Activated B cell treated with CpG ODN at 0.5 μM for 24 hours (primary cell): ENCODE data around the gene RAB11FIP4. TPM values are rescaled to one million over a fixed set of nuclear protein-coding genes. Genes with fewer than 3 reads are reported as not detected.
A peak's percentile ranks its signal among the peaks of the same experiment; 100 is the strongest.

Experiments used
- ATAC-seq: fragments of 200-7000 bp; cut with Tn5 transposase; one replicate; pipeline ENCODE4 v1.10.0; 2021; ENCODE audit warnings: low read depth, mild to moderate bottlenecking, moderate library complexity
- CTCF ChIA-PET: fragments of 350-600 bp; sonication (Branson Sonifier 250); formaldehyde crosslinking; loops from one replicate; lab custom pipeline; 2021; ENCODE audit warnings: antibody characterized with exemption; lab: Charles Lee
- POLR2A ChIA-PET: fragments of 350-600 bp; sonication (Branson Sonifier 250); formaldehyde crosslinking; loops from one replicate; lab custom pipeline; 2021; ENCODE audit warnings: antibody characterized with exemption; lab: Charles Lee
- DNase-seq: peaks from one replicate; pipeline ENCODE4 v3.0.0; 2022
- H3K27ac Mint-ChIP-seq: one replicate; pipeline ENCODE4 v1.8.0; 2020; ENCODE audit warnings: mixed read lengths
- H3K27me3 Mint-ChIP-seq: one replicate; pipeline ENCODE4 v1.8.0; 2021; ENCODE audit warnings: mixed read lengths
- H3K36me3 Mint-ChIP-seq: one replicate; pipeline ENCODE4 v1.8.0; 2021; ENCODE audit warnings: low read depth, mixed read lengths
- H3K4me1 Mint-ChIP-seq: one replicate; pipeline ENCODE4 v1.8.0; 2021; ENCODE audit warnings: mixed read lengths
- H3K4me3 Mint-ChIP-seq: one replicate; pipeline ENCODE4 v1.8.0; 2020; ENCODE audit warnings: mild to moderate bottlenecking, mixed read lengths
- H3K9me3 Mint-ChIP-seq: one replicate; pipeline ENCODE4 v1.8.0; 2020; ENCODE audit warnings: mixed read lengths
- intact Hi-C: fragments of 100-400 bp; cut with micrococcal nuclease; formaldehyde crosslinking; loops from one replicate; pipeline ENCODE4 v1.15.1; 2024
- total RNA-seq: library from RNA; stranded (reverse); gene quantifications from 2 replicates; pipeline ENCODE4 v1.2.3, GENCODE V29; 2022
- TF ChIP-seq, protein P1 (sequence below): fragments of 200-600 bp; IDR thresholded peaks from one replicate; pipeline ENCODE4 v1.8.0; 2022; ENCODE audit warnings: antibody characterized with exemption, mild to moderate bottlenecking

RAB11FIP4 gene
- total RNA-seq, 1 donor from 2014 or later, result 43.2 TPM

GRCh38 chr17:31492206-31492605 lies 100.7 kb downstream of the RAB11FIP4 start:
- Mint-ChIP-seq H3K4me3 (peak overlapping the region; percentile 71), H3K9me3 (no peaks in the 10 kb centered on the region), H3K4me1 (peaks cover 88% of the 10 kb centered on the region), H3K27me3 (no peaks in the 10 kb centered on the region), H3K36me3 (no peaks in the 10 kb centered on the region), H3K27ac (peak overlapping the region; percentile 97)
- TF ChIP-seq, protein P1, sequence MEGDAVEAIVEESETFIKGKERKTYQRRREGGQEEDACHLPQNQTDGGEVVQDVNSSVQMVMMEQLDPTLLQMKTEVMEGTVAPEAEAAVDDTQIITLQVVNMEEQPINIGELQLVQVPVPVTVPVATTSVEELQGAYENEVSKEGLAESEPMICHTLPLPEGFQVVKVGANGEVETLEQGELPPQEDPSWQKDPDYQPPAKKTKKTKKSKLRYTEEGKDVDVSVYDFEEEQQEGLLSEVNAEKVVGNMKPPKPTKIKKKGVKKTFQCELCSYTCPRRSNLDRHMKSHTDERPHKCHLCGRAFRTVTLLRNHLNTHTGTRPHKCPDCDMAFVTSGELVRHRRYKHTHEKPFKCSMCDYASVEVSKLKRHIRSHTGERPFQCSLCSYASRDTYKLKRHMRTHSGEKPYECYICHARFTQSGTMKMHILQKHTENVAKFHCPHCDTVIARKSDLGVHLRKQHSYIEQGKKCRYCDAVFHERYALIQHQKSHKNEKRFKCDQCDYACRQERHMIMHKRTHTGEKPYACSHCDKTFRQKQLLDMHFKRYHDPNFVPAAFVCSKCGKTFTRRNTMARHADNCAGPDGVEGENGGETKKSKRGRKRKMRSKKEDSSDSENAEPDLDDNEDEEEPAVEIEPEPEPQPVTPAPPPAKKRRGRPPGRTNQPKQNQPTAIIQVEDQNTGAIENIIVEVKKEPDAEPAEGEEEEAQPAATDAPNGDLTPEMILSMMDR, result no peak
- DNase-seq, result no peak
- CTCF ChIA-PET, result interaction anchor here (1.4 to 4.8 kb wide), 3 partner anchors 14 to 34 kb away, joined by 4 to 31 read pairs (median 10); no protein-coding TSS in a partner anchor
- intact Hi-C loops, result loop anchor here (5.0 kb wide), 2 partner anchors 410 to 670 kb away; partner anchors contain the start of genes CRLF3 and UTP6
- no peak for ATAC-seq
- POLR2A ChIA-PET, result interaction anchor here (0.6 to 10.1 kb wide), 8 partner anchors 14 to 586 kb away, joined by 3 to 207 read pairs (median 7); partner anchors contain the start of gene TEFM

DNA sequence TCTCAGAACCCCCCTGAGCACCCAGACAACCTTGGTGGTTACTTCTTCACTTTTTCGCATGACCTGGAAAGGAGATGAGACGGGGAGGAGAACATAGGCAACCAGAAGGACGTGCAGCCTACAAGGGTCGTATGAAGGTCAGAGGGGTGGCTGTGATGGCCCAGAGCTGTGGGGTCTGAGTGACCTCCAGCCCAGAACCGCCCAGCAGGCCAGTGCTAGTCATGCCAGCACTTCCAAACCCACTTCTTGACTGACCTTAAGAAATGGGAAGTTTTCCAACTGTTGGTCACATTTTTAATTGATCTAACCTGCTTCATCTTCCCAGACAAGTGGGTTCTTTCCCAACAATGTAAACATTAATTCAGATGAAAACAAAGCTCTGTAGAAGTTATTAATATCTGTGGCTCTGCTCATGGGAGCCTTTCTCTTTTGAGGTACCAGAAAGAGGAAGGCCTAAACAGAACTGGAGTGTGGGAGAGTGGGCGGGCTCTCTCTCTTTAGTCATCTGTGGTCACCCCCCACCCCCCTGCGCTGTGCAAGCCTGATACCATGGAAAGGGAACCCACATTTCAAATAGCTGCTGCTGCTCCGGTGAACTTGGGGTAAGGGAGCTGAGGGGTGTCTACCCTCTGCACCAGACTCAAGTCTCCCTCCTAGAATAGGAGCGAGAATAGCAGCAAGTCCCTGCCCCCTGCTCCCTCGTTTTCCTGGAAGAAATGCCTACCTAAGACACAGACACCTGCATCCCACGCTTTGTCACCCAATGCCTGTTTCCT lies 101.6 kb downstream of the RAB11FIP4 start:
- ATAC-seq (peak; percentile 19), DNase-seq (no peak)
- Mint-ChIP-seq H3K4me3 (peak overlapping the region; percentile 77), H3K4me1 (peaks cover 93% of the 10 kb centered on the region), H3K27me3 (no peaks in the 10 kb centered on the region), H3K27ac (peak overlapping the region; percentile 97), H3K36me3 (no peaks in the 10 kb centered on the region), H3K9me3 (no peaks in the 10 kb centered on the region)
- POLR2A ChIA-PET, result interaction anchor here (0.6 to 10.1 kb wide), 11 partner anchors 11 to 587 kb away, joined by 3 to 207 read pairs (median 7); partner anchors contain the start of genes EVI2B and TEFM
- CTCF ChIA-PET, result interaction anchor here (0.6 to 4.8 kb wide), 7 partner anchors 13 to 350 kb away, joined by 3 to 31 read pairs (median 4); no protein-coding TSS in a partner anchor
- TF ChIP-seq, protein P1, result no peak
- intact Hi-C loops, result loop anchor here (5.0 kb wide), 2 partner anchors 409 to 671 kb away; partner anchors contain the start of genes CRLF3 and UTP6

GRCh38 chr17:31493656-31494155 lies 102.2 kb downstream of the RAB11FIP4 start:
- peak overlapping the region; percentile 97 for H3K27ac Mint-ChIP-seq
- POLR2A ChIA-PET, result interaction anchor here (0.6 to 10.1 kb wide), 16 partner anchors 12 to 762 kb away, joined by 3 to 207 read pairs (median 6); partner anchors contain the start of gene EVI2B
- TF ChIP-seq, protein P1, result no peak
- no peaks in the 10 kb centered on the region for H3K27me3 Mint-ChIP-seq
- peaks cover 99% of the 10 kb centered on the region for H3K4me1 Mint-ChIP-seq
- no peak for DNase-seq
- CTCF ChIA-PET, result interaction anchor here (1.1 to 4.8 kb wide), 5 partner anchors 16 to 349 kb away, joined by 3 to 31 read pairs (median 8); no protein-coding TSS in a partner anchor
- H3K9me3 Mint-ChIP-seq, result no peaks in the 10 kb centered on the region
- ATAC-seq, result no peak
- H3K4me3 Mint-ChIP-seq, result peak overlapping the region; percentile 77
- H3K36me3 Mint-ChIP-seq, result no peaks in the 10 kb centered on the region
- intact Hi-C loops, result loop anchor here (1.0 to 5.0 kb wide), 7 partner anchors 15 to 671 kb away; partner anchors contain the start of genes CRLF3 and UTP6

GRCh38 chr17:31494259-31495021 lies 103.0 kb downstream of the RAB11FIP4 start:
- DNase-seq (no peak), ATAC-seq (peak; percentile 56)
- POLR2A ChIA-PET, result interaction anchor here (0.6 to 10.1 kb wide), 19 partner anchors 11 to 1772 kb away, joined by 3 to 207 read pairs (median 6); no protein-coding TSS in a partner anchor
- Mint-ChIP-seq H3K27ac (peak overlapping the region; percentile 97), H3K9me3 (no peaks in the 10 kb centered on the region), H3K4me3 (peak overlapping the region; percentile 77), H3K4me1 (peaks cover 93% of the 10 kb centered on the region), H3K27me3 (no peaks in the 10 kb centered on the region), H3K36me3 (peaks cover under 1% of the 10 kb centered on the region)
- intact Hi-C loops, result loop anchor here (1.0 to 5.0 kb wide), 7 partner anchors 14 to 672 kb away; partner anchors contain the start of genes CRLF3 and UTP6
- CTCF ChIA-PET, result interaction anchor here (1.0 to 4.8 kb wide), 6 partner anchors 15 to 105 kb away, joined by 3 to 31 read pairs (median 8); no protein-coding TSS in a partner anchor
- TF ChIP-seq, protein P1, result no peak
